Effector CD8-positive, alpha-beta T cell (primary cell): ENCODE data around the gene WDR33.
"Not testable (repeated sequence)": the region's sequence is repeated elsewhere in the genome, so short reads cannot be mapped to it uniquely, and the experiment has no call there.

Source experiments
- DNase-seq: peaks from one replicate; lab custom pipeline; 2025; lab: John Stamatoyannopoulos, UW

Gene WDR33

DNA sequence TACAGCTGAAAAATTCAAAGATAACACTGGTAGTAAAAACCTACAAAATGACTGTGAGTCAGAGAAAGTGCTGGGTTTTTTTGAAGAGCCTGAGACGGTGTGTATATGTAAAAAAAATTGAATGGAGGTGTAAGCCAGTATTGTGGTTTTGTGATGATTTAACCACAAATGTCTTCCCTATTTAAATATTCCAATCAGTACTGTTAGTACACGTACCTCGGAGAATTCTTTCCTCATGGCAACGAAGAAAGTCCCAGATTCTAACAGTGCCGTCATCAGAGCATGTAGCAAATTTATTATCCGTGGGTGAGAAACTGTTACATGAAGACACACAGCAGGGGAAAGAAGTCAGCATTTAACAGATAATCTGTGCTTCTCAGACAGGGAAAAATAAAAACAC, 48.1 kb downstream of the WDR33 start:
- no peak for DNase-seq

DNA sequence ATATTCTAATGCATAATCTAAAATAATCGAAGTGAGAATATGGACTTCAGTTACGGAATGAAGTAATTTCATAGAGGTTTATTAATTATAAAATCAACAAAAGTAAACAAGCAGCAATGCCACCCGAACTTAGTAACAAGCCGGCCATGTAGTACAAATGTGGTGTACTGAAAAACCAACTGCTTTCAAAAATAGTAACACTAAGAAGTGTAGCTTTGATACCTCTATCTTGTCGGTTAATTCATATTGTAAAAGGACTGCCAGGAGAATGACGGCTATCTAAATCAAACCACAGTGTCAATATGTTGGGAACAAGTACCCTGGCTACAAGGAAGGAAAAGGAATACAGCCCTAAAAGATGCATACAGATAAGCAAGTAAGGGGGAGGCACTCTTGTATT, 48.5 kb downstream of the WDR33 start:
- no peak for DNase-seq

DNA sequence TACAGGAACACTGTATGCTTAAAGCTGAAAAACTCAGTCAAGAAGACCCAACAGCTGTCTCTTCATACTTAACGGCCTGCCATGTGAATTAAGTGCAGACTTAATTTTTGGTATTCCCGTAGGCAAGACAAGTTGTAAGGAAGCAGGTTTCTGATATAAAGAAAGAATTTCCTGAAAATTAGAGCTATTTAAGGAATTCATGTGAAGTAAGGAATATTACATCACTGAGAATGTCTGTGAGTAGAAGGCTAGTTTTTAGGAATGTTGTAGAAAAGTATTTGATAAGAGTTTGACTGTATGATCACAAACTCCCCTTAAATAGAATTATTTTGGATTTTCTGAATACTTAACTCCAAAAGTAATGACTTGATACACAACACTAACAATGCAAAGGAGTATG, 51.0 kb downstream of the WDR33 start:
- no peak for DNase-seq

DNA sequence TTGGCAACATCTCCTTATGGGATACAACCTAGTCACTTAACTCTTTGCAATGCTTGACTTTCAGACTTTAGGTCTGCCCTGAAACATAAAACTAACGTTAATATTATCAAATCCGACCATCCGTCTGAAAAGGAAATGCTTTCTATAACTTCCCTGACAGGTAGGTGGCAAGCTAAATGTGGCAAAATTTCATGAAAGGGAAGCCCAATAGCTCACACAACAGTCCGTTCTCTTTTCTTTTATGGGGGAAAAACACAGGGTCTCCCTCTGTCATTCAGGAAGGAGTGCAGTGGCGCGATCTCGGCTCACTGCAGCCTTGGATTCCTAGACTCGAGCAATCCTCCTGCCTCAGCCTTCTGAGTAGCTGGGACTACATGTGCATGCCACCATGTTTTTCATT, 56.8 kb downstream of the WDR33 start:
- DNase-seq, result no peak

DNA sequence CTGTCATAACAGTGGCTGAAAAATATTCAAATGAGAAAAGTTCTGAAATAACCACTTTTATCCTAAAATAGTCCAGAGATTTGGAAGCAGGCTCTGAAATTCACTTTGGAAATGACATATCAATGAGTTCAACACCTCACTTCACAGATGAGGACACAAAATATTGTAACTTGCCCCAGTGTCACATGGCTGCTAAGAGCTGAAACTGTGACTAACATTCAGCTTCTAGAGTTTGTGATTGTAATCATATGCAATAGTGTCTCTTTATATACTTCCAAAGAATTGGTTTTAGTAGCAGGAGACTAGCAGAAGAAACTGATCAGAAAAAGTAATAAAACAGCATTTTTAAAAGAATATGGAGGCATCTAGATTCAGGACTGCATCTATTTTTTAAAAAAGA, 57.6 kb downstream of the WDR33 start:
- no peak for DNase-seq

DNA sequence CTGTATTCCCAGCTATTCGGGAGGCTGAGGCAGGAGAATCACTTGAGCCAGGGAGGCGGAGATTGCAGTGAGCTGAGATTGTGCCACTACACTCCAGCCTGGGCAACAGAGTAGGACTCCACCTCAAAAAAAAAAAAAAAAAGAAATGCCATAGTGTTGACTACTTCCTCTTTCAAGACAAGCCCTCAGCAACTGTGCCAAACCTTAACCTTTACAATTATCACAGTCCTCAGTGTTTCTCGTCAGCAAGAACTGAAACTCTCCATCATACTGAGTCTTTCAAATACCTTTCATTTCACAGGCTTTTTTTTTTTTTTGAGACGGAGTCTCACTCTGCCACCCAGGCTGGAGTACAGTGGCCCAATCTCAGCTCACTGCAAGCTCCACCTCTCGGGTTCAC, 61.4 kb downstream of the WDR33 start:
- not testable (repeated sequence) for DNase-seq

DNA sequence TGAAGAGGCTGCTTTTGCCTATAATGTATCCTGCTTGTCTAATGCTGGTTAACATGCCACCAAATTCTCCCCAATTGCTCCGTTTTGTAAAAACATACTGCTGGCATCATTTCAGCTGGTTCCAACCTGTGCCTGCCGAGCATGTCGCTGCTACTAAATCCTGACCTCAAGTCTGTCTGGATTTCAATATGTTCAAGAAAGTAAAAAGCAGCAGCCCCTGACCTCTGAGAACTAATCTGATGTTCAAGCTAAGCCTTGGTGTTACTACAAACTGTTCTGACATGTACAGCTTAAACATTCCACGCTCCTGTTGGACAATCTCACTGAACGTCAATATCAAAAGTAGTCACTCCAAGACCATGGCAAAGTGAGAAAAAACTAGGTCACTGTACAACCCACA, 63.4 kb downstream of the WDR33 start:
- no peak for DNase-seq

DNA sequence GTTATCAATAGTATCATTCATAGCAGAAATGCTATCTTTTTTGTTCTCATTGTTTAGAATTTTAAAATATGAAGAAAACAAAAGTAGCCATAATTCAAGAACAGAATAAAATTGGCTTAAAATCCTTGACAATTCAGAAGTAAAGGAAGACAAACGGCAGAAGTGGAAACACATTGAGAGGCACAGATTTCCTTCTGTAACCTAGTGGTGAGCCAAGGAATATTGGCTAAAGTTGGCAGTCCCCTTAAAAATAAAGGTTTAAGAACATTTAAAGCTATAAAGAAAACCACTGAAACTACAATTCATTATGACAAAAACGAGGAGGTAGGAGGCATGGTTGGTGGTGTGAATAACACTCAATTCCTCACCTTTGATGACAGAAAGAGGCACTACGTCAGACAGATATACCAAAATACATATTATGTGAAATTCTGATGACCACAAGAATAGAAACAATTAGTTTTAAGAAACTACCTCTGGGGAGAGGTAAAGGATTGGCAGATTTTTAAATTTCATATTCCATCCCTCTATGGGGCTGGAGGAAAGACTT, 67.4 kb downstream of the WDR33 start:
- no peak for DNase-seq

DNA sequence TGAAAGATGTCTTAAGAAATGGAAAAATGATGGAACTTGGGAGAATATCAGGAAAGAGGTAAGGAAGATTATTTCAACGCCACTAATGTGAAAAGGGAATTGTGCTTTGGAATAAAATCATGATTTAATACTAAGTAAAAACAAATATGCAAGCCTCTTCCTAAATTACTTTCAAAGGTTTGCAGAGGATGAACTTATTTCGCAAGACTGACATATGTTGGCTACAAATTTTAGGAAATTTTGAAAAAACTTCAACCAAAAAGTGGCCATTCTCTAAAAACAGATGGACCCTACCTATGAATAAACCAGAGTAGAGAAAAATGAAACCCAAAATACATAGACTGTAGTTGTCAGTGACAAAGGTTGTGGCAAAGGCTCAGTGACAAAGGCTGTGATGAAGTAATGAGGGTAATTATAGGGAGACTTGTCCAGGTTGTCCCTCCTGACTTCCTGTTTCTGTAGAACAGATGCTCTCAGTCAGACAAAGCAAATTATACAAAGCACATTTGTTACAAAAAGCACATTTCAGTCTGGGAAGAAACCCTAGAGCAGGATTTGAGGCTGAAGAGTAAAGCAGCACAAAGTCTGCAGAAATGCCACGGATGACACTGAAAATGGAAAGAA, 70.2 kb downstream of the WDR33 start:
- DNase-seq, result no peak

DNA sequence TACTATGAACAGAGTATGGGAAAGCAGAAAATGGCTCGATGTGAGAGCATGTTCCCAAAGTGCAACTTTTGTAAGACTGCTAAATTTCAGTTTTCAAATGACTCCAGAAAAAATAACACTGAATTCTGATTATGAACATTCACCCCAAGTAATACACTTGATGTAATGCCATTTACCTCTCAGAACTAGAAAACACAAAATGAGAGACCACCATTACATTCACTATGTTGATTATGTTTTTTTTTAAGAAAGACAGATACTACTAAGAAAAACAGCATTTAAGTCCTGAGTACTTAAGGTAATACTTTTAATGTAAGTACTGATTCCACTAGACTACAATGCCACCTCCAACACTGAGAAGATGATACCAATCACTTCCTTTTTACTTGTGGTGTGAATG, 71.2 kb downstream of the WDR33 start:
- no peak for DNase-seq

DNA sequence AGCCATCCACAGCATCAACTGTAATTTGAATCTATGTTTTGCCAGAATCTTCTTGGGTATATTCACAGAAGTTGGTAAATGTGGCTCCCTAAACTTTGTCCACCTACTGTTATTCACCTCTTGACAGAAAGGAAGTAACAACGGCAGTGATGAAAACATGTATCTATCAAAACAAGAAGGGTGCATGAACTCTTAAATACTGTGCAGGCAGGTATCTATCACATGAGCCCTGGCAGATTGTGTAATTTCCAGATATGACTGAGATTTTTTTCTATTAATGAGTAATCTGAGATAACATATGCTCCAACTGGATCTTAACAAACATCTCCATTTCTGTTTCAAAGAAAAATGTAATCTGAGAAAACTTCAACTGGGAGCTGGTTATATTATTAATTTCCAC, 73.1 kb downstream of the WDR33 start:
- no peak for DNase-seq

DNA sequence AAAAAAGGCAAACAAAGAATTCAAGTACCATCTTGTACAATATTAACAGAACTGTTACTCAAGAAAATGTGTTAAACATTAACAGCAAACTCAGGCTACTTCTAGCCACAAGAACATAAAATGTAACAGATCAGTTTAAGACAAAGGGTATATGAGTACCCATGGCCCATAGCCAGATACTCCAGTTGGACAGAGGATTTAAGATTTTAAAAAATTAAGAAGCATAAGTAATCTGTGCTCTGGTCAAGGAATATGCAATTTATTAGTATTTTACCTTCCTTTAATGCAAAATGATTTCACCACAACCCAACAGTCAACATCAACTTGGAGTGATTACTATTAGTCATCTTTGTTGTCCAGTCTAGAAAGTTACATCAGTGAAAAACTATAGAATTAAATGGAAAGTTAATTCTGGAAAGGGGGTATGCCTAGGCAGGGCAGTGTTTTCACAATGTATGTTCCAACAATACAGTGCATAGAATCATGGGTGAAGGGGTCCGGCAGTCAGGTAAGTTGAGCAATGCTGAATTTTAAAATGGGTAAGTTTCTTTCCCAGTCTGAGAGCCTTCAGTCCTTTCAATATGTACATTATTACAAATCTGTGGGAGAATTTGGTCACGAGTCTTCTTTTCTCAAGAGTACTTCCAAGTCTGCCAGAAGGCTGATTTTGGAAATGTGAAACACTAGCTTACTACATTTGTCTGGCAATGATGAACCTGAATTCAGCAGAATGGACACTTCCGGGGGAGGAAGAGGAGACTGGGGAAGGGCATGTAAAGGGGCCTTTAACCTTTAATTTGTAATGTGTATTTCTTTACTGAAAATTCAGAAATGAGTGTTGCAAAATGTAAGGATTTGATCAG, 75.2 kb downstream of the WDR33 start:
- no peak for DNase-seq

DNA sequence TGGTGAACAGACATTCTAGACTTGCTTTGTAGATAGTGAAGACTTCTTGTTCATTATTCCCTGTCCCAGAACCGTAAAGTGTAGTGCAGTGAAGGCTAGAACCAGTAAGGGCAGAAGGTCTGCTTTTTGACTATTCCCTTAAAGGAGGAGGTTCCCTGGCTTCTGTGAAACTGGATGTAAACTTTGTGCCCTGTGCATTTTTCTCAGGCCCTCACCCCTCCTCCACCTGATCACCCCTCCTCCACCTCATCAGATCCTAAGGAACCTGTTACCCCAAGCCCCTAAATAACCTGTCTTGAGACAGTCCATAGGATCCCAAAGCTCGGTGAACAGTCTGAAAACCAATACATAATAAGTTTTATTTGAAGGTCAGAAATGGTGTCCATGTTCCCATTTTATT, 75.9 kb downstream of the WDR33 start:
- no peak for DNase-seq

DNA sequence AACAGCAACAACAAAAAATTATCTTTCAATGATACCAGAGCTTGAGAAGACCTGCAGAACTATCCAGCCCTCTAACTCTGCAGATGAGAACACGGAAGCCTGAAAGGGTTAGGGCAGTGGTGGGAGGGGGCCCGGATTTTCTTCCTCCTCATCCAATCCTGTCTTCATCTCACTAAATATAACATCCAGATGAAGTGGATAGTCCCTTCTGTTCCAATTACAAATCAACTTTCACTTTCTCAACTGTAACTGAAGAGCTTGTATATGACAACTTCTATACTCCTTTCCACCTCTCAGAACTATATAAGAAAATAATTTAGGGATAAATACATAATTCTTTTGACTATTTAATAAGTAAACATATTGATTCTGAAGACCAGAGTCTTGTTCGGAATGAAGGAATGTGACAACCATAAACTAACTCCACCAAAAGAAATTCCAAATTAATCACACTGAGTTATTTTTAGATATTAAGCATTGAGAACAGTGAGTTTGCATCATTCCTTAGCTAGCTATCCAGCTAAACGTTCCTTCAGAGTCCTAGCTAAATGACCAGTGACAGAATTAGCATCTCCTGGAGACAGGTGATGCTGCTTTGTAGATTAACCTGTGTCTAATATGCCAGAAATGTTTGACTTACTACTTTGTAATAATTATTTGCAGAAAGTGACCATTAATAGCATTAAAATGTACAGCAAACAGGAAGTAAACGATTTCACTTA, 77.0 kb downstream of the WDR33 start:
- DNase-seq, result no peak

DNA sequence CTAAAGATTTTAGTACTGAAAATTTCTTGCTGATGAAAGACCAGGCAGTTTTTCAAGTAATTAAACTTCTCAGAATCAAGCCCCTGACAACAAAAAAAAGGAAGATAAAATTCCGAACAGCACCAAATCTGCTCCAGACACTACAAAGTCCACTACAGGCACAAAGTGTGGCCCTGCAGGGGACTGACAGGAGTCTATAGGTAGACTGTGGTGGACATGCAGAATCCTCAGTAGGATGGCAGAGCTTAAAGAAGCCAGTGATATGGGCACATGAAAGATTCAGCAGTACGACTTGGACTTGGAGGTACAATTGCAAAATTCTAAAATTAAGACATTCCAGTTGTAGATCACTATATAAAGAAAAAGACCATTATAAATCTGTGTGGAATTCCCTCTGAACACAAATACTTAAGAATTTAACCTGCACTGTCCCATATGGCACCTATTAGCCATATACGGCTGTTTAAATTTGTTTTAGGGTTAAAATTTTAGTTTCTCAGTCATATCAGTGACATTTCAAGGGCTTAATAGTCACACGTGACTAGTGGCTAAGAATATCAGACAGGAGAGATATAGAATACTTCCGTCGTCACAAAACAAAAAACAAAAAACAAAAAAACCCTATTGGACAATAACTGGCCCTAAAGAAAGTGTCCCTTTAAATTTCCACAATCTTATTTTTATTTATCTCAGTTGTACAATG, 77.7 kb downstream of the WDR33 start:
- DNase-seq, result no peak

DNA sequence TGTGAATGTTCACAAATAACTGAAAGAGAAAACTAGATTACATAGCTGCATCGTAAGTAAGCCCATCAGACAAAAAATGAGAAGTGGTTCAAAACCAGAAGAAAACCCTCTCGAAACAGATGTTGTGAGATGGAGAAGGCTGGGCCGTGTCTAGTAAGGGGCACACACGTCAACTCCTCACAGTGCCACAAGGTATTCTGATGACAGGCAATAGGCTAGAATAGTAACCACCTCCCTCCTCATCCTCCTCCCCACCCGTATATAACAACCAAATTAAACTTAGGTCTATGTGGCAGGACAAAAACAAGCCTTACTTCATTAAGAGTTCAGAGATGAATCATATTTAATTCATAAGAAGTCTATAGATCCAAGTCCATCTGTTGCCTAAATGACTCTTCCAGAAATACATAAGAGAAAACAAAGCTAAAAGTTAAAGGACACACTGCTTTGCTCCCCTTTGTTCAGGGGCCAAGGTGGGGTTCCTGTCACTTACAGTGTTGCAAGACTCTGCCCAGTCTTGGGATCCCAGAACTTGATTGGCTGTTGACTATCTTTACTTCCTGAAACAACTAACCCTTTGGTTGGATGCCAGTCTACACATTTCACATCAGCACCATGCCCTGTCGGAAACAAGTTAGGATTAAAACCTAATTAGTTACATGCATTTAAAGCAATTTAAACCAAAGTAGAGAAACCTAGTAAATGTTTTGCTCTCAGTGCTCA, 84.7 kb downstream of the WDR33 start:
- no peak for DNase-seq

DNA sequence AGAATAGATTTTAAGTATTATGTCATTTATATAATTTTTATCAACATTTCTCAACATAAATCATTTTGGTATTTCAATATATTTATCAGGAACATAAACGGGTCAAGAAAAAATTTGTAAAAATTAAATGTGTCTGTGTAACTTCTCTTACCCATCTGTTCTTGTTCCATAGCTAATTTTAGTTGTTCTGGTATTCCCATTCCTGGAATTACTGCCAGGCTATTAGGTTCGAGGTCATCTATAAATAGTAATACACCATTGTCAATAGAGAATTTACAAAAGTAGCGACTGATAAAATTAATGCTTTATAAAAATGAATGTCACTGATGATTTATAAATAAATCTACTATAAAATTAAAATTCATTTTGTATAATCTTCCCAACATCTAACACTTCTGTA, 88.2 kb downstream of the WDR33 start:
- no peak for DNase-seq

DNA sequence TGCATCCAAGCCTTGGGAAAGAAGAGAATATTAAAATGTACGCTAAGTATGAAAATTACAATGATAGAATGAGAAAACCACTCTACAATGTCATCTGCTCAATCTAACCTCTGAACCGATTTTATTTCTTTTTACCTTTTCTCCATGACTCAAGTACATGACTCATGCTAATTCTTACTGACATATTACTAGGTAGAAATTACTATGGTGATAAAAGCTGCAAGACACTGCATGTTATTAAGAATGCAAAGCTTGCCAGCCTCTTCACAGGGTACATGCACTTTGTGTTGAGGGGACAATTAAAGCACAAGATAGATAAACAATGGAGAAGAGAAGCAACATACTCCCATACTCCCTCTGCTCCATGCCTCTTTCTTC, 89.0 kb downstream of the WDR33 start:
- DNase-seq, result no peak

DNA sequence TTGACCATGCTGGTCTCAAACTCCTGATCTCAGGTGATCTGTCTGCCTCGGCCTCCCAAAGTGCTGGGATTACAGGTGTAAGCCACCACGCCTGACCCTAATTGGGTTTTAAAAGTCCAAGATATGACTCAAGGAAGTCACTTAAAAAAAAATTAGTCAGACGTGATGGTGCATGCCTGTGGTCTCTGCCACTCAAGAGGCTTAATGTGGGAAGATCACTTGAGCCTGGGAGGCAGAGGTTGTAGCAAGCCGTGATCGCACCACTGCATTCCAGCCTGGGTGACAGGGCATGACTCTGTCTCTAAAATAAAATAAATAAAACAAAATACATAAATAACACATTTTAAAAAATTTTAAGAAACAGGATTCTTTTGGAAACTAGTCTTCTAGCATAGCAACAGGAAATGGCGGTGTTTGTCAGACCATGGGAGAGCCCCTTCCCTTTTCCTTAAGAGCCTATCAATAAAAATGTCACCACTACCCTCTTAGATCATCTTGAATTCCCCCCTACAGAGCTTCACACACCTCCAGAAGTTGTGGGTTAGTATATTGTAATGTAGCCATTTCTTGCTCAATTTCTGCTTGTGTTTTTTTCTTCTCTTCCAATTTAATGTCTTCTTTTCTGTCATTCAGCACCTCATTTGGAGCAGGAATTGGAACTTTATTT, 89.5 kb downstream of the WDR33 start:
- no peak for DNase-seq

DNA sequence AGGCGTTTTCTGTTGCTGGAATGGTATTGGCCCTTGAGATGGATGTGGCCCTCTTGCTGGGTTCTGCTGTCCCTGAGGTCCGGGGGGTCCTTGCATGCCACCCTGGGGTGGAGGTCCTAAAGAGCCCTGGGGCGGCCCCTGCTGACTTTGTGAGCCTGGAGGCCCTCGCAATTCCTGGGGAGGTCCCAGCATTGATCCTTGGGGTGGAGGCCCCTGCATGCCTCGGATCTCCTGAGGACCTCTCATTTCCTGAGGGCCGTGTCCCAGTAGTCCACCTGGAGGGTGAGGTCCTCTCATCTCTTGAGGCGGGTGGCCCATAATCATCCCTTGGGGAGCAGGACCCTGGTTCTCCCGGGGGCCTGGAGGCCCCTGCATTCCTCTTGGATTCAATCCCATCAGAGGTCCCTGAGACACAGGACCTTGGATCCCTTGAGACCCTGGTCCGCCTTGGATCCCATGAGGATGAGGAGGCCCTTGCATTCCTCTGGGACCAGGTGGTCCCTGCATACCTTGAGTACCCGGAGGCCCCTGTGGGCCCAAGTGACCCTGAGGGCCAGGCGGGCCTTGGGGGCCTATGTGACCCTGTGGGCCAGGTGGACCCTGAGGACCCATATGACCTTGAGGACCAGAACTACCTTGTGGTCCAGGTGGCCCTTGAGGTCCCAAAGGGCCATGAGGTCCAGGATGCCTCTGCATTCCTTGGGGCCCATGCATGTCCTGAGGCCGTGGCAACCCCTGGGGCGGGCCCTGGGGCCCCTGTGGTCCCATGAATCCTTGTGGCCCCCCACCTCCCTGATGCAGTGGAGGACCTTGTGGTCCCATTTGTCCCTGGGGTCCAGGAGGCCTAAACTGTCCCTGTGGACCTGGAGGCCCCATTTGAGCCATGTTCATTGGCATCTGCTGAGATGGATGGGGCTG, 91.4 kb downstream of the WDR33 start:
- no peak for DNase-seq
